IMR-90 (cell line): Measurements from ENCODE around the gene MEIS2. TPM values are rescaled to one million over a fixed set of nuclear protein-coding genes. Genes with fewer than 3 reads are reported as not detected.

Source experiments
- ATAC-seq: fragments of 200-7000 bp; cut with Tn5 transposase; 2 replicates; pipeline ENCODE4 v1.9.1; 2020; ENCODE audit warnings: low read depth, mild to moderate bottlenecking, moderate library complexity
- BruUV-seq: library from RNA; stranded (reverse); fragments of 400-500 nt; replicated peaks from 2 replicates; lab custom pipeline; 2021; lab: Mats Ljungman, UMichigan
- CTCF ChIA-PET: fragments of 300-600 bp; formaldehyde crosslinking; extraction: SDS; loops from one replicate; lab custom pipeline; 2021; ENCODE audit warnings: antibody characterized with exemption; lab: Yijun Ruan, JAX
- POLR2A ChIA-PET: fragments of 300-600 bp; sonication (Branson Sonifier 250); formaldehyde crosslinking; loops from one replicate; lab custom pipeline; 2022; ENCODE audit warnings: antibody characterized with exemption; ENCODE audit not compliant: unreplicated experiment; lab: Charles Lee
- DNase-seq: peaks from one replicate; pipeline ENCODE4 v3.0.0; 2013
- H2AFZ ChIP-seq: replicated peaks from 2 replicates; pipeline ENCODE3; 2013; ENCODE audit warnings: low read length, mild to moderate bottlenecking; ENCODE audit not compliant: poor library complexity
- H2AK5ac ChIP-seq: 2 replicates; pipeline ENCODE4 v1.6.1; 2013; ENCODE audit warnings: low read depth, low read length, inconsistent platforms
- H2AK9ac ChIP-seq: replicated peaks from 2 replicates; pipeline ENCODE3; 2013; ENCODE audit warnings: mild to moderate bottlenecking, low read depth, low read length, moderate library complexity; ENCODE audit not compliant: poor library complexity
- H2BK120ac ChIP-seq: 2 replicates; pipeline ENCODE4 v1.6.1; 2013; ENCODE audit warnings: low read depth, low read length, inconsistent platforms
- H2BK15ac ChIP-seq: 3 replicates; pipeline ENCODE4 v1.6.1; 2013; ENCODE audit warnings: low read depth, low read length, inconsistent platforms
- H2BK20ac ChIP-seq: 2 replicates; pipeline ENCODE4 v1.6.1; 2013; ENCODE audit warnings: low read depth, mild to moderate bottlenecking, inconsistent platforms, low read length, moderate library complexity
- H2BK5ac ChIP-seq: 2 replicates; pipeline ENCODE4 v1.6.1; 2013; ENCODE audit warnings: mild to moderate bottlenecking, low read depth, low read length, inconsistent platforms; ENCODE audit not compliant: poor library complexity, severe bottlenecking
- H3K14ac ChIP-seq: replicated peaks from 2 replicates; pipeline ENCODE4 v1.6.1; 2013; ENCODE audit warnings: low read depth, low read length, inconsistent platforms
- H3K18ac ChIP-seq: 2 replicates; pipeline ENCODE4 v1.6.1; 2013; ENCODE audit warnings: low read depth, low read length, control low read depth
- H3K23ac ChIP-seq: 2 replicates; pipeline ENCODE4 v1.6.1; 2013; ENCODE audit warnings: low read depth, low read length, inconsistent platforms
- H3K27ac ChIP-seq: 2 replicates; pipeline ENCODE4 v1.5.1; 2013; ENCODE audit warnings: mild to moderate bottlenecking, control low read depth, low read length; ENCODE audit not compliant: insufficient read depth
- H3K27me3 ChIP-seq: 2 replicates; pipeline ENCODE4 v1.6.1; 2013; ENCODE audit warnings: low read length; ENCODE audit not compliant: control insufficient read depth, insufficient read depth
- H3K36me3 ChIP-seq: 2 replicates; pipeline ENCODE4 v1.6.1; 2013; ENCODE audit warnings: low read length, mixed read lengths; ENCODE audit not compliant: control insufficient read depth, insufficient read depth
- H3K4ac ChIP-seq: 2 replicates; pipeline ENCODE4 v1.6.1; 2013; ENCODE audit warnings: low read depth, low read length, inconsistent platforms
- H3K4me1 ChIP-seq: 2 replicates; pipeline ENCODE4 v1.6.1; 2013; ENCODE audit warnings: low read length, mixed read lengths; ENCODE audit not compliant: control insufficient read depth, insufficient read depth
- H3K4me2 ChIP-seq: 2 replicates; pipeline ENCODE4 v1.6.1; 2013; ENCODE audit warnings: low read depth, mild to moderate bottlenecking, control low read depth, low read length, moderate library complexity
- H3K4me3 ChIP-seq: 2 replicates; pipeline ENCODE4 v1.5.1; 2013; ENCODE audit warnings: low read depth, mild to moderate bottlenecking, control low read depth, low read length, moderate library complexity; ENCODE audit not compliant: insufficient read depth
- H3K56ac ChIP-seq: 2 replicates; pipeline ENCODE4 v1.6.1; 2013; ENCODE audit warnings: low read length, inconsistent platforms; ENCODE audit not compliant: insufficient read depth; ENCODE audit errors: extremely low read depth
- H3K79me1 ChIP-seq, 2 experiments: 2 replicates each; pipeline ENCODE4 v1.6.1; 2013; ENCODE audit warnings: low read length in 2 of 2, inconsistent platforms in 1 of 2, low read depth in 1 of 2
- H3K9ac ChIP-seq: 2 replicates; pipeline ENCODE4 v1.6.1; 2013; ENCODE audit warnings: low read depth, low read length, control low read depth
- H3K9me1 ChIP-seq: 2 replicates; pipeline ENCODE4 v1.6.1; 2013; ENCODE audit warnings: low read length, inconsistent platforms; ENCODE audit not compliant: insufficient read depth
- H3K9me3 ChIP-seq: 2 replicates; pipeline ENCODE4 v1.6.1; 2013; ENCODE audit warnings: low read length; ENCODE audit not compliant: control insufficient read depth, insufficient read depth
- H4K20me1 ChIP-seq: 2 replicates; pipeline ENCODE4 v1.6.1; 2013; ENCODE audit warnings: low read length, inconsistent platforms; ENCODE audit not compliant: insufficient read depth
- H4K5ac ChIP-seq: 2 replicates; pipeline ENCODE4 v1.6.1; 2013; ENCODE audit warnings: mild to moderate bottlenecking, low read depth, low read length, control low read depth
- H4K8ac ChIP-seq, 2 experiments: 2 replicates each; pipeline ENCODE4 v1.6.1; 2013; ENCODE audit warnings: low read depth in 2 of 2, low read length in 2 of 2, control low read depth in 1 of 2, inconsistent platforms in 1 of 2
- H4K91ac ChIP-seq: 2 replicates; pipeline ENCODE4 v1.6.1; 2013; ENCODE audit warnings: low read depth, low read length, inconsistent platforms; ENCODE audit not compliant: insufficient read depth
- FOS ChIP-seq: fragments of 150-350 bp; IDR thresholded peaks from 2 replicates; pipeline ENCODE4 v1.6.1; 2016; ENCODE audit warnings: low read depth, low read length
- WGBS, 2 experiments: methylation state at CpG; one replicate each; pipeline versions ENCODE4 v1.1.5 to v1.1.7; 2013; ENCODE audit warnings: missing lambda C conversion rate in 2 of 2; ENCODE audit not compliant: insufficient read length in 1 of 2; ENCODE audit errors: extremely low coverage in 2 of 2; 5-methylcytosine and 5-hydroxymethylcytosine counted together
- dilution Hi-C: fragments of 300-500 bp; cut with HindIII; formaldehyde crosslinking; loops from one replicate; pipeline ENCODE4 v1.14.3; 2018; ENCODE audit warnings: low sequenced_read_pairs; ENCODE audit not compliant: unreplicated experiment
- in situ Hi-C: fragments of 300-500 bp; cut with MboI; formaldehyde crosslinking; loops from 3 replicates; pipeline ENCODE4 v1.14.3; 2019; ENCODE audit warnings: low sequenced_read_pairs, inconsistent platforms, mixed read lengths
- intact Hi-C: fragments of 100-400 bp; cut with micrococcal nuclease; formaldehyde crosslinking; loops from 2 replicates; pipeline ENCODE4 v1.10.0; 2022
- polyA plus RNA-seq, 3 experiments: library from polyadenylated mRNA; depleted of rRNA; stranded (reverse); fragments of >200 nt; gene quantifications; 2 replicates each; pipeline ENCODE4 v1.2.3, GENCODE V29; 2012; ENCODE audit warnings: low replicate concordance in 1 of 3
- total RNA-seq: library from RNA; depleted of rRNA; stranded (reverse); fragments of >200 nt; gene quantifications from 2 replicates; pipeline ENCODE4 v1.2.3, GENCODE V29; 2012

MEIS2 gene
- total and polyA plus RNA-seq, 2 of the 4 experiments (the other 2 are of a cell fraction), result 70.1 to 71.3 TPM

DNA sequence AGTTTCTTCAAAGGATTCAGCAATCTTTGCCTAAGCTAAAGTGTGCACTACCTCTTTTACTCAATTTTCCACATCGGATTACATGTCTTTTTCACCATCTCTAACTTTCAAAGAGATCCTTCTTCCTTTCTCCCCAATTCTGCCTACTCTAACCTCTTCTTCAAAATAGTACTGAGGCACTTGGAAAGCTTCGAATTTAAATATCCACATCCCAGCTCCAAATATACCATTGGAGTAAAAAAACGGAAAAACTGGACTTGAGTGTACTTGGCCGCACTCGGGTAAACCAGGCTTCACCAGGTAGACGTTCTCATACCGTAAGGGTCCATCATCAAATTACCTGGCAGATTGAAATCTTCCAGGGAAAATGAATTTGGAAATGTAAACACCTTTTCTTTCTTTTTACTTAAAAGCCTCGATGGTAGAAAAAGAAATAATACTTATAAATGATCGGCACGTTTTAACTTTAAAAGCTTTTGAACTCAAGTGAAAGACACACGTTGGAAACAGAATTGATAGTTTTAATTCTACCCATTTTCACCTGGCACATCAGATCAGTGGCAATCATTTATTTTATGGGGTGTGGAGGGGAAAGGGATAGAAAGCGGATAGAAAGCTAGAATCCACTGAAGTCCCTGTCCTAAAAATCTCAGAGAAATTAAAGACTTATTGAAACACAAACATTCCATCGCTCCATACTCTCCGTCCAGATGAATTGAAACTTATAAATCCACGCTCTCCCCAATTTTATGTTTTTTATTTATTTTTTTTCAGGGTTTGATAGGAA, 8.2 kb upstream of the MEIS2 start:
- Histone ChIP-seq H2BK20ac (no peak overlapping the region), H3K4ac (no peak overlapping the region), H3K79me1 (peaks cover 0 to 20% of the 10 kb centered on the region in 2 experiments; a peak in 3 of 4 replicates), H3K4me2 (no peak overlapping the region), H3K27ac (no peak overlapping the region), H2BK5ac (no peak overlapping the region), H2AK9ac (no peak overlapping the region), H4K91ac (no peak overlapping the region), H4K5ac (no peak overlapping the region), H3K4me3 (no peak overlapping the region), H3K9me3 (no peaks in the 10 kb centered on the region), H3K9me1 (no peaks in the 10 kb centered on the region), H3K14ac (no peak overlapping the region), H2AK5ac (no peak overlapping the region), H3K4me1 (peaks cover 2% of the 10 kb centered on the region; the same call in 1 of the 2 replicates), H3K23ac (no peak overlapping the region), H3K27me3 (no peaks in the 10 kb centered on the region; the same call in 1 of the 2 replicates), H2AFZ (no peak overlapping the region), H3K18ac (no peak overlapping the region), H2BK120ac (no peak overlapping the region), H3K9ac (no peak overlapping the region), H2BK15ac (no peak overlapping the region), H4K20me1 (no peaks in the 10 kb centered on the region), H3K36me3 (no peaks in the 10 kb centered on the region), H3K56ac (no peak overlapping the region), H4K8ac (no peak overlapping the region)
- ATAC-seq (no peak), DNase-seq (no peak)
- TF ChIP-seq FOS, result no peak
- ChIA-PET CTCF (no interaction called here), POLR2A (no interaction called here)
- 100% methylated on average over 3 to 5 of the region's 15 CpGs for WGBS, 2 experiments
- in situ Hi-C loops (no loop called here), dilution Hi-C loops (no loop called here), intact Hi-C loops (loop anchor here (10.0 kb wide), 3 partner anchors 604 to 1584 kb away; no protein-coding TSS in a partner anchor)
- no TSS peak for BruUV-seq
